ENCODE measurements around the gene IQCE.
"Not testable (repeated sequence)": the region's sequence is repeated elsewhere in the genome, so short reads cannot be mapped to it uniquely, and the experiment has no call there.

The IQCE gene

GRCh38 chr7:2582006-2582735 is 23.4 kb downstream of the IQCE start:
- DNase-seq: no peak

- DNase-seq: no peak
These were observed 25.2 kb downstream of the IQCE start for GRCh38 chr7:2583798-2584580.

GRCh38 chr7:2585446-2585845 is 26.7 kb downstream of the IQCE start:
- no peak for DNase-seq

GRCh38 chr7:2586326-2587020 is 27.7 kb downstream of the IQCE start:
- DNase-seq: no peak

GRCh38 chr7:2587134-2587533 is 28.4 kb downstream of the IQCE start:
- no peak for DNase-seq

GRCh38 chr7:2587778-2588177 is 29.0 kb downstream of the IQCE start:
- DNase-seq: no peak

- DNase-seq: no peak
These were observed 30.6 kb downstream of the IQCE start for GRCh38 chr7:2589341-2589740.

- not testable (repeated sequence) for DNase-seq
These were observed 31.2 kb downstream of the IQCE start for GRCh38 chr7:2589941-2590340.

GRCh38 chr7:2592375-2592865 is 33.6 kb downstream of the IQCE start:
- DNase-seq: no peak

- no peak for DNase-seq
These were observed 34.4 kb downstream of the IQCE start for GRCh38 chr7:2593036-2593727.

- DNase-seq: no peak
These were observed 35.8 kb downstream of the IQCE start for GRCh38 chr7:2594599-2594998.

GRCh38 chr7:2595258-2595860 is 36.6 kb downstream of the IQCE start:
- DNase-seq: no peak

GRCh38 chr7:2596464-2597272 is 37.9 kb downstream of the IQCE start:
- no peak for DNase-seq

- DNase-seq: no peak
These were observed 38.5 kb downstream of the IQCE start for GRCh38 chr7:2597273-2597640.

- DNase-seq: no peak
These were observed 39.5 kb downstream of the IQCE start for GRCh38 chr7:2598154-2598823.

- no peak for DNase-seq
These were observed 42.3 kb downstream of the IQCE start for GRCh38 chr7:2601065-2601464.

GRCh38 chr7:2601907-2602306 is 43.1 kb downstream of the IQCE start:
- DNase-seq: no peak

- no peak for DNase-seq
These were observed 43.7 kb downstream of the IQCE start for GRCh38 chr7:2602406-2603043.

GRCh38 chr7:2603044-2603965 is 44.5 kb downstream of the IQCE start:
- DNase-seq: no peak
